HepG2 (cell line): ENCODE results near the gene CAPG. TPM values are rescaled to one million over a fixed set of nuclear protein-coding genes. Genes with fewer than 3 reads are reported as not detected.

Source experiments
- AHR ChIP-seq: IDR thresholded peaks from 2 replicates; pipeline ENCODE4 v1.6.1; 2018; ENCODE audit warnings: missing genetic modification reagents, missing compliant biosample characterization
- ATF1 ChIP-seq: IDR thresholded peaks from 2 replicates; pipeline ENCODE4 v1.6.1; 2016; ENCODE audit warnings: mild to moderate bottlenecking, control low read depth
- CREM ChIP-seq, 2 experiments: sonication (generic) in 1 of 2; formaldehyde crosslinking in 1 of 2; IDR thresholded peaks; 2 replicates each; pipeline versions ENCODE4 v1.4.0 to v1.6.1; 2016 to 2020; ENCODE audit warnings: antibody characterized with exemption in 1 of 2, mild to moderate bottlenecking in 1 of 2, missing genetic modification reagents in 1 of 2
- ETV5 ChIP-seq: IDR thresholded peaks from 2 replicates; pipeline ENCODE4 v1.6.1; 2018; ENCODE audit warnings: missing biosample characterization, missing genetic modification reagents, inconsistent platforms, borderline replicate concordance
- KLF16 ChIP-seq, 2 experiments: sonication (generic) in 1 of 2; formaldehyde crosslinking in 1 of 2; IDR thresholded peaks; 2 replicates each; pipeline versions ENCODE4 v1.6.1 to v1.8.0; 2016 to 2023; ENCODE audit warnings: missing genetic modification reagents in 2 of 2, missing compliant biosample characterization in 1 of 2
- MAFG ChIP-seq: sonication (generic); formaldehyde crosslinking; IDR thresholded peaks from 2 replicates; pipeline ENCODE4 v1.5.1; 2020; ENCODE audit warnings: mild to moderate bottlenecking, missing genetic modification reagents
- MBNL3 ChIP-seq: fragments of 250-450 bp; sonication (Bioruptor Pico); conservative IDR thresholded peaks from 2 replicates; pipeline ENCODE4 v1.8.0; 2022; ENCODE audit warnings: mild to moderate bottlenecking, inconsistent platforms
- MED1 ChIP-seq: sonication (generic); formaldehyde crosslinking; IDR thresholded peaks from 2 replicates; pipeline ENCODE4 v1.4.0; 2020; ENCODE audit warnings: missing genetic modification reagents
- MTA1 ChIP-seq: sonication (generic); formaldehyde crosslinking; IDR thresholded peaks from 2 replicates; pipeline ENCODE4 v1.4.0; 2020; ENCODE audit warnings: missing genetic modification reagents, mild to moderate bottlenecking, borderline replicate concordance
- NR1H2 ChIP-seq: sonication (generic); formaldehyde crosslinking; IDR thresholded peaks from 2 replicates; pipeline ENCODE4 v1.8.1; 2022; ENCODE audit warnings: low read depth, missing genetic modification reagents, borderline replicate concordance
- NR2C2 ChIP-seq: sonication (generic); formaldehyde crosslinking; IDR thresholded peaks from 2 replicates; pipeline ENCODE4 v1.4.0; 2020; ENCODE audit warnings: missing genetic modification reagents, mild to moderate bottlenecking, moderate library complexity, borderline replicate concordance
- SP5 ChIP-seq: IDR thresholded peaks from 2 replicates; pipeline ENCODE4 v1.6.1; 2016; ENCODE audit warnings: low read depth, borderline replicate concordance
- ZBTB8A ChIP-seq: sonication (generic); formaldehyde crosslinking; IDR thresholded peaks from 2 replicates; pipeline ENCODE4 v1.4.0; 2020; ENCODE audit warnings: mild to moderate bottlenecking, low read depth, missing genetic modification reagents, borderline replicate concordance
- ZNF17 ChIP-seq: sonication (generic); formaldehyde crosslinking; IDR thresholded peaks from 2 replicates; pipeline ENCODE4 v1.5.0; 2020; ENCODE audit warnings: mild to moderate bottlenecking, missing genetic modification reagents
- ZNF777 ChIP-seq: sonication (generic); formaldehyde crosslinking; IDR thresholded peaks from 2 replicates; pipeline ENCODE4 v1.4.0; 2020; ENCODE audit warnings: missing genetic modification reagents
- polyA plus RNA-seq, 8 experiments: library from polyadenylated mRNA; depleted of rRNA in 3 of 8; stranded (reverse) in 7 of 8; unstranded in 1 of 8; fragments of >200 nt; fragmentation: Illumina TruSeq in 4 of 8; extraction: Trizol in 4 of 8; gene quantifications; 2 replicates each; pipeline versions ENCODE4 v1.2.1 to v1.2.3, GENCODE V29; 2011 to 2016; ENCODE audit warnings: low read depth in 4 of 8, missing spikeins in 1 of 8, mixed read lengths in 1 of 8; ENCODE audit not compliant: insufficient read depth in 1 of 8
- total RNA-seq, 5 experiments: library from RNA; depleted of rRNA; stranded (reverse); fragments of >200 nt; fragmentation: Illumina TruSeq; extraction: Trizol; gene quantifications; 2 replicates each; pipeline ENCODE4 v1.2.3, GENCODE V29; 2016; ENCODE audit warnings: low read depth in 1 of 5
- TF ChIP-seq, protein P1 (sequence below): sonication (generic); formaldehyde crosslinking; IDR thresholded peaks from 2 replicates; pipeline ENCODE4 v1.4.0; 2020; ENCODE audit warnings: missing genetic modification reagents, mild to moderate bottlenecking, borderline replicate concordance
- TF ChIP-seq, protein P2 (sequence below): sonication (generic); formaldehyde crosslinking; IDR thresholded peaks from 2 replicates; pipeline ENCODE4 v1.4.0; 2020; ENCODE audit warnings: missing genetic modification reagents
- TF ChIP-seq, protein P3 (sequence below): sonication (generic); formaldehyde crosslinking; IDR thresholded peaks from 2 replicates; pipeline ENCODE4 v1.4.0; 2020; ENCODE audit warnings: missing genetic modification reagents, borderline replicate concordance
- TF ChIP-seq, protein P4 (sequence below): sonication (generic); formaldehyde crosslinking; conservative IDR thresholded peaks from 2 replicates; pipeline ENCODE4 v1.4.0; 2020; ENCODE audit warnings: missing genetic modification reagents
- TF ChIP-seq, protein P5 (sequence below): sonication (generic); formaldehyde crosslinking; IDR thresholded peaks from 2 replicates; pipeline ENCODE4 v1.5.0; 2020; ENCODE audit warnings: missing genetic modification reagents

Gene CAPG
- total and polyA plus RNA-seq, 2 of the 13 experiments (the other 11 are each of a cell fraction or from before 2014, with no cell fraction given) = 12.7 to 18.2 TPM

DNA sequence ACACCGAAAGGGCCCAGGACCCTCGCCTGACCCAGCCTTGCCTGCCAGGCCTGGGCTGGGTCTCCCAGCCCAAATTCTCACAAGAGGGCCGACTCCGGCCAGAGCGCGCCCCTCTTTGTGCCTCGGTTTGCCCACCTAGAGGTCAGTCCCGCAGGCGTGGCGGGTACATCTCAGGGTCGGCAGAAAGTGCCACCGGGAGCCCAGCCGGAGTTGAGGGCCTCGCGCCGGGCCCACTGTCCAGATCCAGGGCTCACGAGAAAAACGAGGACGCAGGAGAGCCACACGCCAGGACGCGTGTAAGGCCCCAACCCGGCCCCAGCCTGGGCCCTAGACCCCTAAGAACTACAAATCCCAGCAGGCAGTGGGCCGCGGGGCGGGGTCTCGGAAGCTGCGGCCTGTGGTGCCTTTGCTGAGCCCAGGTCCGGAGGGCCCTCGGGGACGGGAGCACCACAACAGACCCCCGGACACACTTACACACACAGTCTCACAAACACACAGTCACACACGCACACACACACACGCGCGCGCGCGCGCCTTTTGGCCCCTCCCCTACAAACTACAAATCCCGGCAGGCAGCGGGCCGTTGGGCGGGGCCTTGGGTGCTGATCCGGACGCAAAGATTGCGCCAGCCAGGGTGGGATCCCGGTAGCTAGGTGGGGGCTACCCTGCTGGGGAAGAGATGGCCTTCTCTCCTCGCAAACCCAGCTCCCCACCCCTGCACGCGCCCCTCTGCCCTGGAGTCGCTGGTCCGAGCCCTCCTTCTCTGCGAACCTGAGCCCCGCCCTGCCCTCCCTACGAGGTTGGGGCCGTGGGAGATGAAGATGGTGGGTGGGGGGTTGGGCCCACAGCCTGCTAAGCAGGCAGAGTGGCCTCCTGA is 8.2 kb upstream of the CAPG start, which contains the start of gene SH2D6 (continued):
- TF ChIP-seq MTA1 (CRISPR knock-in tag) (no peak; the same call in 1 of the 2 replicates), ZBTB8A (peak; percentile 12; the same call in 1 of the 2 replicates), ZNF17 (CRISPR knock-in tag) (no peak), ETV5 (peak; percentile 37; the same call in 1 of the 2 replicates), KLF16 (CRISPR knock-in tag; IDR thresholded peaks at IDR 0.05) (peak; percentile 80 to 82; a peak in 3 of 4 replicates), NR1H2 (CRISPR knock-in tag) (peak; percentile 88), ZNF777 (peak; percentile 34), AHR (peak; percentile 95), CREM (IDR thresholded peaks at IDR 0.05) (peak; percentile 97), CREM (CRISPR knock-in tag; IDR thresholded peaks at IDR 0.05) (no peak), MBNL3 (CRISPR knock-in tag) (no peak), NR2C2 (CRISPR knock-in tag) (peak; percentile 92), SP5 (CRISPR knock-in tag) (peak; percentile 53; the same call in 1 of the 2 replicates), MED1 (CRISPR knock-in tag) (peak; percentile 79), MAFG (CRISPR knock-in tag) (no peak), ATF1 (CRISPR knock-in tag) (no peak)
- TF ChIP-seq, protein P1, sequence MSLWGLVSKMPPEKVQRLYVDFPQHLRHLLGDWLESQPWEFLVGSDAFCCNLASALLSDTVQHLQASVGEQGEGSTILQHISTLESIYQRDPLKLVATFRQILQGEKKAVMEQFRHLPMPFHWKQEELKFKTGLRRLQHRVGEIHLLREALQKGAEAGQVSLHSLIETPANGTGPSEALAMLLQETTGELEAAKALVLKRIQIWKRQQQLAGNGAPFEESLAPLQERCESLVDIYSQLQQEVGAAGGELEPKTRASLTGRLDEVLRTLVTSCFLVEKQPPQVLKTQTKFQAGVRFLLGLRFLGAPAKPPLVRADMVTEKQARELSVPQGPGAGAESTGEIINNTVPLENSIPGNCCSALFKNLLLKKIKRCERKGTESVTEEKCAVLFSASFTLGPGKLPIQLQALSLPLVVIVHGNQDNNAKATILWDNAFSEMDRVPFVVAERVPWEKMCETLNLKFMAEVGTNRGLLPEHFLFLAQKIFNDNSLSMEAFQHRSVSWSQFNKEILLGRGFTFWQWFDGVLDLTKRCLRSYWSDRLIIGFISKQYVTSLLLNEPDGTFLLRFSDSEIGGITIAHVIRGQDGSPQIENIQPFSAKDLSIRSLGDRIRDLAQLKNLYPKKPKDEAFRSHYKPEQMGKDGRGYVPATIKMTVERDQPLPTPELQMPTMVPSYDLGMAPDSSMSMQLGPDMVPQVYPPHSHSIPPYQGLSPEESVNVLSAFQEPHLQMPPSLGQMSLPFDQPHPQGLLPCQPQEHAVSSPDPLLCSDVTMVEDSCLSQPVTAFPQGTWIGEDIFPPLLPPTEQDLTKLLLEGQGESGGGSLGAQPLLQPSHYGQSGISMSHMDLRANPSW (CRISPR knock-in tag) = no peak
- TF ChIP-seq, protein P2, sequence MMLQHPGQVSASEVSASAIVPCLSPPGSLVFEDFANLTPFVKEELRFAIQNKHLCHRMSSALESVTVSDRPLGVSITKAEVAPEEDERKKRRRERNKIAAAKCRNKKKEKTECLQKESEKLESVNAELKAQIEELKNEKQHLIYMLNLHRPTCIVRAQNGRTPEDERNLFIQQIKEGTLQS (CRISPR knock-in tag) = peak; percentile 60; the same call in 1 of the 2 replicates
- TF ChIP-seq, protein P3, sequence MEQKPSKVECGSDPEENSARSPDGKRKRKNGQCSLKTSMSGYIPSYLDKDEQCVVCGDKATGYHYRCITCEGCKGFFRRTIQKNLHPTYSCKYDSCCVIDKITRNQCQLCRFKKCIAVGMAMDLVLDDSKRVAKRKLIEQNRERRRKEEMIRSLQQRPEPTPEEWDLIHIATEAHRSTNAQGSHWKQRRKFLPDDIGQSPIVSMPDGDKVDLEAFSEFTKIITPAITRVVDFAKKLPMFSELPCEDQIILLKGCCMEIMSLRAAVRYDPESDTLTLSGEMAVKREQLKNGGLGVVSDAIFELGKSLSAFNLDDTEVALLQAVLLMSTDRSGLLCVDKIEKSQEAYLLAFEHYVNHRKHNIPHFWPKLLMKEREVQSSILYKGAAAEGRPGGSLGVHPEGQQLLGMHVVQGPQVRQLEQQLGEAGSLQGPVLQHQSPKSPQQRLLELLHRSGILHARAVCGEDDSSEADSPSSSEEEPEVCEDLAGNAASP (CRISPR knock-in tag) = peak; percentile 11
- TF ChIP-seq, protein P4, sequence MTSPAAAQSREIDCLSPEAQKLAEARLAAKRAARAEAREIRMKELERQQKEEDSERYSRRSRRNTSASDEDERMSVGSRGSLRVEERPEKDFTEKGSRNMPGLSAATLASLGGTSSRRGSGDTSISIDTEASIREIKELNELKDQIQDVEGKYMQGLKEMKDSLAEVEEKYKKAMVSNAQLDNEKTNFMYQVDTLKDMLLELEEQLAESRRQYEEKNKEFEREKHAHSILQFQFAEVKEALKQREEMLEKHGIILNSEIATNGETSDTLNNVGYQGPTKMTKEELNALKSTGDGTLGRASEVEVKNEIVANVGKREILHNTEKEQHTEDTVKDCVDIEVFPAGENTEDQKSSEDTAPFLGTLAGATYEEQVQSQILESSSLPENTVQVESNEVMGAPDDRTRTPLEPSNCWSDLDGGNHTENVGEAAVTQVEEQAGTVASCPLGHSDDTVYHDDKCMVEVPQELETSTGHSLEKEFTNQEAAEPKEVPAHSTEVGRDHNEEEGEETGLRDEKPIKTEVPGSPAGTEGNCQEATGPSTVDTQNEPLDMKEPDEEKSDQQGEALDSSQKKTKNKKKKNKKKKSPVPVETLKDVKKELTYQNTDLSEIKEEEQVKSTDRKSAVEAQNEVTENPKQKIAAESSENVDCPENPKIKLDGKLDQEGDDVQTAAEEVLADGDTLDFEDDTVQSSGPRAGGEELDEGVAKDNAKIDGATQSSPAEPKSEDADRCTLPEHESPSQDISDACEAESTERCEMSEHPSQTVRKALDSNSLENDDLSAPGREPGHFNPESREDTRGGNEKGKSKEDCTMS (CRISPR knock-in tag) = no peak
- TF ChIP-seq, protein P5, sequence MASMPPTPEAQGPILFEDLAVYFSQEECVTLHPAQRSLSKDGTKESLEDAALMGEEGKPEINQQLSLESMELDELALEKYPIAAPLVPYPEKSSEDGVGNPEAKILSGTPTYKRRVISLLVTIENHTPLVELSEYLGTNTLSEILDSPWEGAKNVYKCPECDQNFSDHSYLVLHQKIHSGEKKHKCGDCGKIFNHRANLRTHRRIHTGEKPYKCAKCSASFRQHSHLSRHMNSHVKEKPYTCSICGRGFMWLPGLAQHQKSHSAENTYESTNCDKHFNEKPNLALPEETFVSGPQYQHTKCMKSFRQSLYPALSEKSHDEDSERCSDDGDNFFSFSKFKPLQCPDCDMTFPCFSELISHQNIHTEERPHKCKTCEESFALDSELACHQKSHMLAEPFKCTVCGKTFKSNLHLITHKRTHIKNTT (CRISPR knock-in tag) = no peak
